GM18861 (cell line): ENCODE data around the gene ACTRT2.

ENCODE experiments used
- ATAC-seq: cut with Tn5 transposase; IDR thresholded peaks from one replicate; pipeline ENCODE4 v1.9.1; 2021; ENCODE audit not compliant: unreplicated experiment

ACTRT2 gene

DNA sequence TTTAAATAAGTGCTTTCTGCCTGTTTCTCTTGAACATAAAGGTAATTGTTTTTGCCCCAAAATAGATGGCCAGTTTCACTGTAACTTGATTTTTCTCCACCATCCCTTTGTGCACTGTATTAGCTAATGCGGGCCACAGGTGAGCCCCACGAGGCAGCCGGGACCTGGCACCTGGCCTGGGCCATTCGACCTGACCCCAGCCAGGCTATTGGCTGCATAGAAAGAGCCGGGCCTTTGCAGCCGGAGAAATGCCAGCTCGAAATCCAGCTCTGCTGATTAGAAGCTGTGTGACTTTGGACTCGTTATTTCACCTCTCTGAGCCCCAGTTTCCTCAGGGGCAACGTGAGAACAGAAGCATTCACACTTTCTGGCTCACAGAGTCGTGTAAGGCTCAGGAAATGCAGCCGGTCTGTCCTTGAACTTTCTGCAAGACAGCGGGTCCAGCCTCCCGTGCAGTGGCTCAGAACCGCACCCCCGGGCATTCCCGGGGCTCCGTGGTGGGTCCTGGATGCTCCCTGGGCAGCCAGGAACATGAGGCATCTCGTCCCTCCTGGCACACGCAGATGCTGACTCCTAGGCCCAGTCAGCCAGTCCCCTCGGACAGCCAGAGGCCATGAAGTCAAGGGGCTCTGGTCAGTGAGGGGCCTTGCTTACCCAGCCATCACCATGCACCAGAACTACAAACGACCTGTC lies 37.4 kb upstream of the ACTRT2 start:
- ATAC-seq = no peak

DNA sequence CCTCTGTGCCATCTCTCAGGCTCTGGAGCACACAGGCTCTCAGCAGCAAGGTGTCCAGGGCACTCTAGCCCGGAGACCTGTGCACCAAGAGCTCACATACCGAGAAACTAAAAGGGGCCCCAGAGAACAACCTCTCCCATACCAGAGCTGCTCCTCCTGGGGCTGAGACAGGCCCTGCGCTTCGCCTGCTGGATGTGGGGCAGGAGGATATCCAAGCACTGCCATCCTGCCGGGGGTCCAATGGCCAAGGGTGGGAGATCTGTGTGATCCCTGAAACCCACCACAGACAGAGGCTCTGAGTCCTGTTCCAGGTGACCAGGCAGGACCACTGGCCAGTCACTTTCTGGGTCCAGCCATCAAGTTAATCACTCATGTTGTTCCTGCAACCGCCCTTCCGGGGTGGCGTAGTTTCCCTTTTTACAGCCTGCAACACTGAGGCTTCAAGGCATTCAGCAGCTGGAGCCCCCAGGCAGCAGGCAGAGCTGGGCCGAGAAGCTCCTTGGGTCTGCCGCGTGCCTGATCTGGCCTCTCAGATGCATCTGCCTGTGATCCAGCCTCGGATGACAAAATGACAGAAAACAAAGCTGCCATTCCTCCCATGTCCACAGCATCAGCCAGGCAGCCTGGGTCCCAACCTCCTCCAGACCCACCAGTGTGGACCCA lies 36.7 kb upstream of the ACTRT2 start:
- ATAC-seq = no peak

DNA sequence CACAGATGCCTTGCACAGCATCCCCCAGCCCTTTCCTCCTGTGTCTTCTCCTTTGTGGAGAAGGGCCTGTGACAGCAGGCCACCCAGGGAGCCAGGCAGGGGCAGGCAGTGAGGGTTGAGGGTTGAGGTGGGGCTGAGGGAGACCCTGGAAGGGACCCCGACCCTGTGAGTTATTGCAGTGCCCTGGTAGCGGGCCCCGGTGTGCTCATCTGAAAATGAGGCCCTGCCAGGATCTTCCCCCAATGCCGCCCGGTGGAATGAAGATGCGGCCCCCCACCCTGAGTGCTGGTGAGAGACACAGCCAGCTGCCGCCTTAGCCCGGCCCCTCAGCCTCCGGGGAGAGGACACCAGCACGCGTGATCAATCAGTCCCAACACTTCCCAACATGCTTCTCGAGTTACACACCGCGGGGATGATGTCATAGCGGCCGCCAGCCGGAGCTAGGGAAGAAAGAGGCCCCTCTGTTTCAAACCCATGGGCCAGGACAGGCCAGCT lies 36.2 kb upstream of the ACTRT2 start:
- ATAC-seq = no peak

GRCh38 chr1:2985694-2986548 lies 35.3 kb upstream of the ACTRT2 start:
- ATAC-seq = no peak

DNA sequence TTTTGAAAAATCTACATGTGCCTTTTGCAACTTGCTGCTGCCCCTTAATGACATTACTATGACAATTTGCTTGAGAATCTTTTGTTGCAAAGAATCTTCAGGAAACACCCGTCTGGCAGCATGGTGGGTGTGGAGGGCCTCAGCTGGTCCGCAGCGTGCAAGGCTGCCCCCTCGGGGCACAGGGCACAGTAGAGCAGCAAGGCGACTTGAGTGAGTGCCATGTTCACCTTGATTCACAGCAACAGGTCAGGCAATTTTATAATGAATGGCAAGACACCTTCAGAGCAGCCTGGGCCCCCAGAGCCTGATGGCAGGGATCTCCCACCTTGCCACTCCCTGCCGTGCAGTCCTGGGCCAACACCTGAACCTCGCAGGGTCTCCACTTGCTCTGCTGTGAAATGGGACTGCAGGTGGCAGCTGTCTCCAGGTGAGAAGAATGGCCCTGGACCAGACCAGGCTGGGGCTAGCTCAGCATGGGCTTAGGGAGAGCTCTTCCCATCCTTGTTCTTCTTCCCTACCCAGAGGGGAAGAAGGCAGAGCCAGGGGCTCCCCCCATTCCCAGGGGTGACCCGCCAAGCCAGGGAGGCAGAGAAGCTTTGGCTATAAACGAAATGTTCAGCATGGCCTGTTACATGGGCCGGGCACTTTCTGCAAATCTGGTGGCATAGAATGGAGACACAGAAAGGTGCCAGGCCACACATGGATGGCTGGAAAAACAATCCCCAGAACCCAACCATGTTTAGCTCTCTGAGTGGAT lies 34.5 kb upstream of the ACTRT2 start:
- no peak for ATAC-seq

DNA sequence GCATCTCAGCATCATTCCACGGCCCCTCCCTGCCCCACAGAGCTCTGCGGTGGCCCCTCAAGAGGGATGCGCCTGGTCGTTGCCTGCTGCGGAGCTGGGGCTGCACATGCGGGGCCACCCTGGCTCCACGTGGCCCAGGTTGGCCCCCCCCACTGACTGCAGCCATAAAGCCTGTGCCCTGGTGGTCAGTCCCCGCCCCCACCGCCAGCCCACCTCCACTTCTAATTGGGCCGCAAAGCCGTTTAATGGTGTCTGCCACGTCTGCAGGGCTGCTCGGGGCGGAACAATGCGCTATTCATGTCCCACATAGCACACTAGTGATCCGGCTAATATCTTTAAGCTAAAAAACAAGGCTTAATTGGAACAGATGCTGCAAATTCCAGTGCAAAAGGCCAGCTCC lies 33.5 kb upstream of the ACTRT2 start:
- ATAC-seq = no peak

GRCh38 chr1:2988256-2988655 lies 33.0 kb upstream of the ACTRT2 start:
- no peak for ATAC-seq

DNA sequence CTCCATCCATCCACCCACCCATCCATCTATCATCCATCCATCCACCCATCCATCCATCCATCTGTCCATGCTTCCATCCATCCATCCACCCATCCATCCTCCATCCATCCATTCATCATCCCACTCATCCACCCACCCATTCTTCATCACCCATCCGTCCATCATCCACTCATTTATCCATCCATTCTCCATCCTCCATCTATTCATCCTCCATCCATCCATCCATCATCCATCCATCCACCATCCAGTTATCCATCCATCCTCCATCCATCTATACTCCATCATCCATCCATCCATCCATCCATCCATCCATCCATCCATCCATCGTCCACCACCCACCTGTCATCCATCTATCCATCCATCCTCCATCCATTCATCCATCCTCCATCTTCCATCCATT lies 32.1 kb upstream of the ACTRT2 start:
- ATAC-seq = no peak

GRCh38 chr1:2989976-2990375 lies 31.3 kb upstream of the ACTRT2 start:
- ATAC-seq = no peak

DNA sequence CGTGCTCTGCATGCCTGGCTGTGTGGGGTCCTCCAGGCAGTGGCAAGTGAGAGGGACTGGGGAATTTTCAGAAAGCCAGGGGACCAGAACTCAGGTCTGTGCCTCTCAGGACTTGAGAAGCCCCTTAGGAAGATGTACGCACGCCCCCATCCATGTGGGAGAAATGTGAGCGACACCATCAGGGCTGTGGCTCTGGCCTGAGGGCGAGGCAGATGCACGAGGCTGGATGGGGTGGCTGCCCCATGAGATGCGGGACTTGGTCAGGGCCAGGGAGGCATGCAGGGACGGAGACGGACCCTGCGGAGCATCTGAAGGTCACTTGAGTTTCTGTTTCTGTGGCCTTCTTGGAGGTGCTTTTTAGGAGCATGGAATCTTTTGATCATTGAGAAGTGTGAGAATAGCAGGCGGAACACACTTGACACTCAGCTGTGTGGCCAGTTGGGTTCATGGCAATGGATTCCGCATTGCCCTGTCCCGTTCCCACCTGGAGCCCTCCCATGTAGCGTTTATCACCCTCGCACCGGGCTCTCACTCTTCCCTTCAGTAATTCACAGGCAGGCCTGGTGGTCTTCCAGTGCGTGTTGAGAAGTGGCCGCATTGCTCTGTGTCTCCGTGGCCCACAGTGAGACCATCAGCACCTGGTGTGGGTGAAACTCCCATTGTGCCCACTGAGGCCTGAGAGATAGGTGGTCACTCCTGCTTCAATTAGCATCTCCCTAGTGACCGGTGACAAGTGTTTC lies 30.7 kb upstream of the ACTRT2 start:
- ATAC-seq = no peak

GRCh38 chr1:2991753-2992495 lies 29.3 kb upstream of the ACTRT2 start:
- ATAC-seq = no peak

DNA sequence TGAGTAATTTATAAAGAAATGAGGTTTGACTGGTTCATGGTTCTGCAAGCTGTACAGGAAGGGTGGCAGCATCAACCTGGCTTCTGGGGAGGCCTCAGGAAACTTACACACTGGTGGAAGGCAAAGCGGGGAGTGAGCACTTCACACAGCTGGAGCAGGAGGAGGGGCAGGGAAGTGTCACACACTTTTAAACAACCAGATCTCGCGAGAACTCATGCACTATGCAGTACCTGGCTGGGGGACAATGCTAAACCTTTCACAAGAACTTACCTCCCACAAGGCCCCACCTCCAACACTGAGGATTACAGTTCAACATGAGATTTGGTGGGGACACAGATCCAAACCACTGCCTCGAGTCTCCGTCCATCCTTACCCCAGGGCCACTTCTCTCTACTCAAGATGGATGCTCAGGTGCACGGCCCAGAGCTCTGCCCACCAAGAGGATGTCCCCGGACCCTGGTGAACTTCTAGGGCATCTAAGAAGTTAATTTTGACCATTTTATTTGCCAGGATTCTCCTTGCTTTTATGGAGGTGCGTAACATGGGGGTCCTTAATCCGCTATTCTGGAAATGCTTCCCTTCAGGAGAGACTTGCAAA lies 22.7 kb upstream of the ACTRT2 start:
- ATAC-seq = no peak

- no peak for ATAC-seq
Observed at GRCh38 chr1:2999138-2999537, 22.1 kb upstream of the ACTRT2 start.

- ATAC-seq = no peak
Observed at GRCh38 chr1:2999571-2999970, 21.7 kb upstream of the ACTRT2 start.

DNA sequence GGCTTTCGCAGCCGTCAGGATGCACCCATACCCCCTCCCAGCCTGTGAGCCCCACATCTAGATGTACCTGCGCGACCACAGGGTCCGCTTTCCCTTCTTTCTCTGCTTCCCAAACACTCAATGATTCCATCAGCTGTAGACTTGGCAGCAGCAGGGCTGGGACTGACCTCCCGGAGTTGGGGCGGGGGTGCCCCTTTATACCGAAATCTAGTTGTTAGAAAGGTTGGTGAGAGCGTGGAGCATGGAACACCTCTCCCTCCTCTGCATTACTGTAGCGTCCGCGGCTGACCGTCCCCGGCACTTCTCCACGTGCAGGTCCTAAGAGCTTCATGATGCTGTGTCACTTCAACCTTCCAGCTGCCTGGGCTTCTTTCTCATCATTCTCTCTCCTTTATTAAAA lies 21.1 kb upstream of the ACTRT2 start:
- ATAC-seq = no peak

DNA sequence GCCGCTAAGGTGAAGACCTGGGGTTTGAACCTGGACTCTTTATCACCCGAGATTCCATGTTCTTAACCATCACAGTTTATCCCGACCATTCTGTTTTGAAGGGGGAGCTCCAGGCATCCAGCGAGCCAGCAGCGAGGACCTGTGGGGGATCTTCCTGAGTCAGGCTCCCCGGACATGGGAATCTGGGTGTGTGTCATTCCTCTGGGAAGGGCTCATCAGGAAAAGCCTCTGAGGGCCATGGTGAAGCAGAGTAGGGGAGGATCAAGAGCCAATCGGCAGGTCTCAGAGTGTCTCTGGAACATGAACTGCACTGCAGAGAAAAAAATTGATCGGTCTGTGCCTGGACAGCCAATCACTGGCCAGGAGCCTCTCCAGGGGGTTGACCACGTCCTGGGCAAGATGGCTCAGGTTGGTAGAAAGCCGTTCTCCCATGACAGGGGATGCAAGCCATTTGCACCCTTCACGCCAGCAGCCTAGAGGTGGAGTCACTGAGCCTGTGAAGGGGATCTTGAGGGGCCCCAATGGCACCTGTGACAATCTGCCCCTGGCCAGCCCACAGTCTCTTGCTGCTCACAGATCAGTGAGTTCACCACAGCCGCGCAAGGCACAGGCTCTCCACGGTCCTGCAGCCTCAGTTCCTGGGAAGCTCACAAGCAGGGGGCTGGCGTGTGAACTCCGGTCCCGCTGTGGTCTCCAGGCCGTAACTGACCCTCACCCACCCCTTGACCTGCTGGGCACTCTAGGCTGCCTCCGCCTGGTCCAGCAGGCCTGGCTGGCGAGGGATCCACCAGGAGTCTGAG lies 20.4 kb upstream of the ACTRT2 start:
- ATAC-seq = no peak

DNA sequence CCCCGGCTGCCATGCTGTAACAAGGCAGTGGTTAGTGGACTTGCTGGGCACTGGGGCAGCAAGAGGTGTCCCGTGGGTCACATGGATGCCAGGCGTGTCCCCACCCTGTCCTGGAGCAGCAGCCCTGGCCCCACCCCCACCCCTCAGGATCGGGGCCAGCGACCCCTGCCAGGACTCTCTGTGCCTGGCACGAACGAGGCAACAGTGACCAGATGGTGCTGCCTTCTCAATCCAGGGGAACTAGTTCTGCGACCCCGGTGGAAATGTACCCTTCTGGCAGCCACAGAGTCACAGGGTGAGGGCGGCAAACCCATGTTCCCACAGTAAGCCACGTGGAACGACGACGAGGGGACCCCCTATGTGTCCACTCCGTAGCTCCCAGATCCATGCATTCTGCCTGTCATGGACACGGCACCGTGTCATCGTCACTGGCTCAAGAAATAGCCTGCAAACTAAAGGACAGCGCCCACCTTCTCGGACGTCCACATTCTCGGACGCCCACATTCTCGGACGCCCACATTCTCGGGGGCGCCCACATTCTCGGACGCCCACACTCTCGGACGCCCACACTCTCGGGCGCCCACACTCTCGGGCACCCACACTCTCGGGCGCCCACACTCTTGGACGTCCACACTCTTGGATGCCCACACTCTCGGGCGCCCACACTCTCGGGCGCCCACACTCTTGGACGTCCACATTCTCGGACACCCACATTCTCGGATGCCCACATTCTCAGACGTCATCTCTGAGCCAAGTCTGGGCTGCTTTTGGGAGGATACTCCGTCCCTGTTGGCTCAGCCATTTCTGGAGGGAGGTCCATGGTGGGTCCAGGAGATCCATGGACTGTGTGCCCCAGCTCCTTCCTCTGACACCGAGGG lies 19.6 kb upstream of the ACTRT2 start:
- ATAC-seq = no peak
